BJ (cell line): Measurements from ENCODE around the gene PSKH1. TPM values are rescaled to one million over a fixed set of nuclear protein-coding genes. Genes with fewer than 3 reads are reported as not detected.

ENCODE experiments used
- CTCF ChIA-PET: fragments of 350-600 bp; formaldehyde crosslinking; extraction: SDS; loops from one replicate; lab custom pipeline; 2021; ENCODE audit warnings: antibody characterized with exemption, inconsistent platforms; lab: Yijun Ruan, JAX
- POLR2A ChIA-PET: fragments of 300-600 bp; sonication (Branson Sonifier 250); formaldehyde crosslinking; extraction: SDS; loops from one replicate; lab custom pipeline; 2021; ENCODE audit warnings: antibody characterized with exemption; lab: Charles Lee
- DNase-seq: peaks from one replicate; pipeline ENCODE4 v3.0.0-alpha.2; 2011; ENCODE audit warnings: low read depth
- H3K27me3 ChIP-seq: 2 replicates; pipeline ENCODE4 v1.6.0; 2011; ENCODE audit warnings: low read length; ENCODE audit not compliant: control insufficient read depth, insufficient read depth
- H3K36me3 ChIP-seq: 2 replicates; pipeline ENCODE4 v1.5.1; 2011; ENCODE audit warnings: low read length; ENCODE audit not compliant: control insufficient read depth, insufficient read depth
- H3K4me3 ChIP-seq: 2 replicates; pipeline ENCODE4 v1.5.1; 2011; ENCODE audit warnings: low read depth, mild to moderate bottlenecking, control low read depth, low read length
- CTCF ChIP-seq: IDR thresholded peaks from 2 replicates; pipeline ENCODE4 v1.5.1; 2011; ENCODE audit warnings: low read depth, mild to moderate bottlenecking, control low read depth, inconsistent platforms, low read length, moderate library complexity; ENCODE audit not compliant: insufficient read depth
- polyA plus RNA-seq: library from polyadenylated mRNA; depleted of rRNA; stranded (reverse); fragments of >200 nt; gene quantifications from 2 replicates; pipeline ENCODE4 v1.2.3, GENCODE V29; 2011

PSKH1 gene
- polyA plus RNA-seq, 1 experiment: 45.5 TPM

GRCh38 chr16:67964477-67965131 lies 71.5 kb downstream of the PSKH1 start:
- DNase-seq: no peak
- POLR2A ChIA-PET: no interaction called here
- no peak for TF ChIP-seq CTCF
- no peaks in the 10 kb centered on the region for H3K27me3 ChIP-seq
- peaks cover 42% of the 10 kb centered on the region for H3K36me3 ChIP-seq
- H3K4me3 ChIP-seq: no peak overlapping the region
- CTCF ChIA-PET: interaction anchor here (1.5 to 1.8 kb wide), 2 partner anchors 26 to 76 kb away, joined by 4 to 5 read pairs; no protein-coding TSS in a partner anchor

- H3K27me3 ChIP-seq: no peaks in the 10 kb centered on the region
- CTCF ChIA-PET: interaction anchor here (0.7 to 2.8 kb wide), 6 partner anchors 24 to 127 kb away, joined by 3 to 15 read pairs (median 5); partner anchors contain the start of gene PSMB10
- POLR2A ChIA-PET: interaction anchor here (0.6 to 1.0 kb wide), 2 partner anchors 29 to 100 kb away, joined by 3 to 4 read pairs; partner anchors contain the start of gene PSMB10
- H3K4me3 ChIP-seq: peak overlapping the region; percentile 80
- no peak for DNase-seq
- H3K36me3 ChIP-seq: peaks cover 29% of the 10 kb centered on the region
- no peak for TF ChIP-seq CTCF
Measured at GRCh38 chr16:67965668-67966548, 72.9 kb downstream of the PSKH1 start.

GRCh38 chr16:67966549-67967182 lies 73.6 kb downstream of the PSKH1 start:
- no peak for DNase-seq
- CTCF ChIA-PET: interaction anchor here (1.3 to 2.8 kb wide), 5 partner anchors 24 to 83 kb away, joined by 3 to 15 read pairs (median 5); partner anchors contain the start of gene PSMB10
- POLR2A ChIA-PET: interaction anchor here (0.6 to 1.0 kb wide), 3 partner anchors 30 to 132 kb away, joined by 3 to 4 read pairs (median 4); partner anchors contain the start of gene PSMB10
- H3K36me3 ChIP-seq: peaks cover 22% of the 10 kb centered on the region
- H3K27me3 ChIP-seq: no peaks in the 10 kb centered on the region
- TF ChIP-seq CTCF: no peak
- H3K4me3 ChIP-seq: peak overlapping the region; percentile 80

GRCh38 chr16:67967183-67967957 lies 74.3 kb downstream of the PSKH1 start:
- no peak for DNase-seq
- Histone ChIP-seq H3K4me3 (peak overlapping the region; percentile 80), H3K36me3 (peaks cover 15% of the 10 kb centered on the region), H3K27me3 (no peaks in the 10 kb centered on the region)
- TF ChIP-seq CTCF: no peak
- ChIA-PET POLR2A (interaction anchor here (0.6 to 1.0 kb wide), 2 partner anchors 31 to 133 kb away, joined by 3 to 4 read pairs; partner anchors contain the start of gene PSMB10), CTCF (interaction anchor here (1.3 to 2.8 kb wide), 3 partner anchors 25 to 73 kb away, joined by 5 to 15 read pairs (median 9); partner anchors contain the start of gene PSMB10)
